Caco-2 (cell line): ENCODE results near the gene ABCD4. TPM values are rescaled to one million over a fixed set of nuclear protein-coding genes. Genes with fewer than 3 reads are reported as not detected.

Experiments
- BruUV-seq: library from RNA; stranded (reverse); fragments of 400-500 nt; replicated peaks from 2 replicates; lab custom pipeline; 2021; lab: Mats Ljungman, UMichigan
- CTCF ChIA-PET: fragments of 300-600 bp; sonication (Branson Sonifier 250); formaldehyde crosslinking; loops from one replicate; lab custom pipeline; 2022; ENCODE audit warnings: antibody characterized with exemption; lab: Charles Lee
- POLR2A ChIA-PET: fragments of 300-600 bp; sonication (Branson Sonifier 250); formaldehyde crosslinking; loops from one replicate; lab custom pipeline; 2022; ENCODE audit warnings: antibody characterized with exemption; lab: Charles Lee
- DNase-seq, 2 experiments: peaks; one replicate each; pipeline versions ENCODE4 v3.0.0 to v3.0.0-alpha.2; 2020 to 2022
- H3K27me3 ChIP-seq: replicated peaks from 2 replicates; pipeline ENCODE4 v1.6.0; 2011; ENCODE audit warnings: low read length; ENCODE audit not compliant: control insufficient read depth, insufficient read depth
- H3K36me3 ChIP-seq: 2 replicates; pipeline ENCODE4 v1.5.1; 2011; ENCODE audit warnings: low read length; ENCODE audit not compliant: control insufficient read depth, insufficient read depth
- H3K4me1 ChIP-seq: fragments of 250-450 bp; sonication (Bioruptor Pico); 2 replicates; pipeline ENCODE4 v1.5.1; 2020; ENCODE audit warnings: mild to moderate bottlenecking
- H3K4me3 ChIP-seq: 2 replicates; pipeline ENCODE4 v1.5.1; 2011; ENCODE audit warnings: low read depth, mild to moderate bottlenecking, control low read depth, low read length
- H3K9me3 ChIP-seq: fragments of 250-450 bp; sonication (Bioruptor Pico); 2 replicates; pipeline ENCODE4 v1.5.1; 2020; ENCODE audit warnings: mild to moderate bottlenecking, moderate library complexity
- H3K27ac Mint-ChIP-seq: one replicate; pipeline ENCODE4 v1.8.0; 2022; ENCODE audit warnings: mixed read lengths; ENCODE audit not compliant: unreplicated experiment
- H3K27me3 Mint-ChIP-seq: one replicate; pipeline ENCODE4 v1.8.0; 2022; ENCODE audit warnings: mixed read lengths; ENCODE audit not compliant: insufficient read depth, unreplicated experiment
- H3K36me3 Mint-ChIP-seq: one replicate; pipeline ENCODE4 v1.8.0; 2022; ENCODE audit warnings: mild to moderate bottlenecking, mixed read lengths; ENCODE audit not compliant: insufficient read depth, unreplicated experiment
- H3K4me1 Mint-ChIP-seq: one replicate; pipeline ENCODE4 v1.8.0; 2022; ENCODE audit warnings: low read depth, mixed read lengths; ENCODE audit not compliant: unreplicated experiment
- H3K4me3 Mint-ChIP-seq: one replicate; pipeline ENCODE4 v1.8.0; 2022; ENCODE audit warnings: mild to moderate bottlenecking, moderate library complexity, mixed read lengths; ENCODE audit not compliant: unreplicated experiment
- H3K9me3 Mint-ChIP-seq: one replicate; pipeline ENCODE4 v1.8.0; 2022; ENCODE audit warnings: mixed read lengths; ENCODE audit not compliant: unreplicated experiment
- CTCF ChIP-seq, 2 experiments: fragments of 200-600 bp in 1 of 2; IDR thresholded peaks; 1 replicate in 1 of 2; 2 replicates in 1 of 2; pipeline versions ENCODE4 v1.5.1 to v1.8.0; 2011 to 2022; ENCODE audit warnings: antibody characterized with exemption in 1 of 2, control low read depth in 1 of 2, inconsistent platforms in 1 of 2, low read depth in 1 of 2, low read length in 1 of 2, mild to moderate bottlenecking in 1 of 2, moderate library complexity in 1 of 2; ENCODE audit not compliant: insufficient read depth in 1 of 2, severe bottlenecking in 1 of 2, unreplicated experiment in 1 of 2
- intact Hi-C: fragments of 100-400 bp; cut with micrococcal nuclease; formaldehyde crosslinking; loops from one replicate; pipeline ENCODE4 v1.10.0; 2022; ENCODE audit not compliant: unreplicated experiment
- total RNA-seq: library from RNA; stranded (reverse); gene quantifications from 2 replicates; pipeline ENCODE4 v1.2.3, GENCODE V29; 2022

ABCD4 gene
- total RNA-seq, 1 experiment from 2014 or later, result 82.1 TPM

- Mint-ChIP-seq H3K4me1 (no peaks in the 10 kb centered on the region), H3K4me3 (peak overlapping the region; percentile 63), H3K27ac (no peak overlapping the region), H3K36me3 (no peaks in the 10 kb centered on the region), H3K9me3 (no peaks in the 10 kb centered on the region), H3K27me3 (no peaks in the 10 kb centered on the region)
- POLR2A ChIA-PET, result interaction anchor here (0.6 kb wide), 1 partner anchor 731 kb away, joined by 3 read pairs; no protein-coding TSS in a partner anchor
- H3K4me1 ChIP-seq, result 0 out of 2 replicates have a peak, but pooled peaks cover 4% of the 10 kb centered on the region
- H3K4me3 ChIP-seq, result peak overlapping the region; percentile 59
- TF ChIP-seq CTCF (IDR thresholded peaks at IDR 0.05; ENCODE audit: insufficient read depth in 1 of 2, low read depth in 1 of 2, low read length in 1 of 2, severe bottlenecking in 1 of 2, unreplicated experiment in 1 of 2), result peak; percentile 66 to 97
- peaks cover 1% of the 10 kb centered on the region; the same call in 1 of the 2 replicates for H3K27me3 ChIP-seq
- BruUV-seq, result no TSS peak
- no peaks in the 10 kb centered on the region for H3K36me3 ChIP-seq
- intact Hi-C loops, result no loop called here
- H3K9me3 ChIP-seq, result no peaks in the 10 kb centered on the region
- CTCF ChIA-PET, result interaction anchor here (0.5 to 0.8 kb wide), 6 partner anchors 16 to 666 kb away, joined by 3 to 4 read pairs (median 3); partner anchors contain the start of gene ZNF410
- DNase-seq, result peak in 1 of 2 experiments; percentile 50
Observed at GRCh38 chr14:74257078-74257940, 45.4 kb downstream of the ABCD4 start.

- peaks cover 5% of the 10 kb centered on the region for H3K27me3 Mint-ChIP-seq
- no peak overlapping the region for H3K4me3 Mint-ChIP-seq
- Histone ChIP-seq H3K36me3 (no peaks in the 10 kb centered on the region), H3K9me3 (no peaks in the 10 kb centered on the region), H3K27me3 (peaks cover 1% of the 10 kb centered on the region; the same call in 1 of the 2 replicates), H3K4me1 (0 out of 2 replicates have a peak, but pooled peaks cover 4% of the 10 kb centered on the region), H3K4me3 (no peak overlapping the region)
- H3K36me3 Mint-ChIP-seq, result no peaks in the 10 kb centered on the region
- peaks cover 6% of the 10 kb centered on the region for H3K4me1 Mint-ChIP-seq
- no peak for TF ChIP-seq CTCF (IDR thresholded peaks at IDR 0.05; ENCODE audit: insufficient read depth in 1 of 2, low read depth in 1 of 2, low read length in 1 of 2, severe bottlenecking in 1 of 2, unreplicated experiment in 1 of 2)
- no peak overlapping the region for H3K27ac Mint-ChIP-seq
- ChIA-PET CTCF (interaction anchor here (0.6 to 1.0 kb wide), 2 partner anchors 146 to 155 kb away, joined by 3 to 4 read pairs; no protein-coding TSS in a partner anchor), POLR2A (no interaction called here)
- no TSS peak for BruUV-seq
- DNase-seq, result no peak
- intact Hi-C loops, result no loop called here
- no peaks in the 10 kb centered on the region for H3K9me3 Mint-ChIP-seq
Observed at GRCh38 chr14:74255281-74255680, 47.5 kb downstream of the ABCD4 start.

GRCh38 chr14:74249433-74250375 is 53.0 kb downstream of the ABCD4 start:
- no peaks in the 10 kb centered on the region for H3K9me3 ChIP-seq
- Mint-ChIP-seq H3K9me3 (no peaks in the 10 kb centered on the region), H3K36me3 (no peaks in the 10 kb centered on the region), H3K4me1 (peaks cover 13% of the 10 kb centered on the region), H3K27me3 (peaks cover 8% of the 10 kb centered on the region), H3K4me3 (no peak overlapping the region), H3K27ac (no peak overlapping the region)
- intact Hi-C loops, result no loop called here
- no peak overlapping the region for H3K4me3 ChIP-seq
- no peak for TF ChIP-seq CTCF (IDR thresholded peaks at IDR 0.05; ENCODE audit: insufficient read depth in 1 of 2, low read depth in 1 of 2, low read length in 1 of 2, severe bottlenecking in 1 of 2, unreplicated experiment in 1 of 2)
- H3K4me1 ChIP-seq, result no peaks in the 10 kb centered on the region
- no TSS peak for BruUV-seq
- H3K27me3 ChIP-seq, result no peaks in the 10 kb centered on the region; the same call in 1 of the 2 replicates
- CTCF ChIA-PET, result no interaction called here
- H3K36me3 ChIP-seq, result no peaks in the 10 kb centered on the region
- no peak for DNase-seq
- POLR2A ChIA-PET, result no interaction called here
